ENCODE results near the gene SPATA46. TPM values are rescaled to one million over a fixed set of nuclear protein-coding genes. Genes with fewer than 3 reads are reported as not detected.
"Not testable (repeated sequence)": the region's sequence is repeated elsewhere in the genome, so short reads cannot be mapped to it uniquely, and the experiment has no call there.

SPATA46 gene
- total RNA-seq, 2 donors from 2014 or later: not detected

DNA sequence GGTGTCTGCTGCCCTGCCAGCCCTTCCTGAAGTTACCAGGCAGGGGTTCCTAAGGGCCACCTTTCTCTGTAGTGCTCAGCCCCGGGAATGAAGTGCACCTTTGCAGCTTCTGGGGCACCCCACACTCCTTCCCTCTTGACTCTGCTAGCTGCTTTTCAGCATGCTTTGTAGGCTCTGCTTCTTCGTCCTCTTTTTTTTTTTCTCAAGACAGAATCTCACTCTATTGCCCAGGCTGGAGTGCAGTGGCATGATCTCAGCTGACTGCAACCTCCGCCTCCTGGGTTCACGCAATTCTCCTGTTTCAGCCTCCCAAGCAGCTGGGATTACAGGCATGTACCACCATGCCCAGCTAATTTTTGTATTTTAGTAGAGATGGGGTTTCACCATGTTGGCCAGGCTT is 24.8 kb downstream of the SPATA46 start:
- ATAC-seq; DNase-seq; H3K36me3 Mint-ChIP-seq (ENCODE audit: low read depth); H3K9me3 ChIP-seq (ENCODE audit: control insufficient read depth, low read length, poor library complexity, severe bottlenecking); H3K4me1 Mint-ChIP-seq: not testable (repeated sequence)
- Mint-ChIP-seq H3K4me3 (peak overlapping the region; percentile 64), H3K27me3 (peaks cover 66% of the 10 kb centered on the region), H3K27ac (peak overlapping the region; percentile 84)

GRCh38 chr1:162351246-162351842 is 25.3 kb downstream of the SPATA46 start:
- DNase-seq: no peak
- Mint-ChIP-seq H3K36me3 (ENCODE audit: low read depth) (peaks cover 5% of the 10 kb centered on the region), H3K4me3 (no peak overlapping the region), H3K27me3 (peaks cover 65% of the 10 kb centered on the region), H3K4me1 (peaks cover 5% of the 10 kb centered on the region), H3K27ac (peak overlapping the region; percentile 84)
- no peaks in the 10 kb centered on the region for H3K9me3 ChIP-seq (ENCODE audit: control insufficient read depth, low read length, poor library complexity, severe bottlenecking)
- no peak for ATAC-seq

- peaks cover 5% of the 10 kb centered on the region for H3K4me1 Mint-ChIP-seq
- ATAC-seq: no peak
Observed at GRCh38 chr1:162349635-162350330, 26.9 kb downstream of the SPATA46 start.

GRCh38 chr1:162347281-162347680 is 29.4 kb downstream of the SPATA46 start:
- DNase-seq: no peak
- Mint-ChIP-seq H3K36me3 (ENCODE audit: low read depth) (peaks cover 2% of the 10 kb centered on the region), H3K4me3 (no peak overlapping the region), H3K27me3 (peaks cover 39% of the 10 kb centered on the region), H3K4me1 (peaks cover 5% of the 10 kb centered on the region), H3K27ac (no peak overlapping the region)
- H3K9me3 ChIP-seq (ENCODE audit: control insufficient read depth, low read length, poor library complexity, severe bottlenecking): no peaks in the 10 kb centered on the region
- no peak for ATAC-seq

More at GRCh38 chr1:162349635-162350330, 26.9 kb downstream of the SPATA46 start:
- Mint-ChIP-seq H3K27ac (no peak overlapping the region), H3K27me3 (peaks cover 51% of the 10 kb centered on the region), H3K4me3 (no peak overlapping the region), H3K36me3 (ENCODE audit: low read depth) (peaks cover 5% of the 10 kb centered on the region)
- DNase-seq: no peak
- no peaks in the 10 kb centered on the region for H3K9me3 ChIP-seq (ENCODE audit: control insufficient read depth, low read length, poor library complexity, severe bottlenecking)

DNA sequence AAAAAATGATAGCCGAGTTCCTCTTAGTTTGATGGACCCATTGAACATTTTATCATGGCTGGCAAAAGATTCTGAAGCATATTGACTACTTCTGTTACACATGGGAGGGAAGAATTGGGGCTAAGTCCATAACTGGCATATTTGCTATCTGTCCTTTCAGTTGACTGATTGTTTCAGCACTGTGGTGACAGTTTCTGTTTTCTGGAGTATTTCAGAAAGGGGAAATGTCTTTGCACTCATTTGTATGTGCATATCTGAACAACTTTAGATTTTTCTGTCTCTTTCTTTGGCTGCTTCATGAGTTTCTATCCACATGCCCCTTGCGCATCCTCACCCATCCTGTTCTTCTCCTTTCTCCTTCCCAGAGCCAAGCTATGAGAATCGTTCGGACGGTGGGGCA is 33.2 kb downstream of the SPATA46 start:
- no peak overlapping the region for H3K27ac Mint-ChIP-seq
- H3K27me3 Mint-ChIP-seq: peaks cover 40% of the 10 kb centered on the region
- no peaks in the 10 kb centered on the region for H3K9me3 ChIP-seq (ENCODE audit: control insufficient read depth, low read length, poor library complexity, severe bottlenecking)
- no peaks in the 10 kb centered on the region for H3K36me3 Mint-ChIP-seq (ENCODE audit: low read depth)
- ATAC-seq (no peak), DNase-seq (no peak)
- no peak overlapping the region for H3K4me3 Mint-ChIP-seq
- H3K4me1 Mint-ChIP-seq: no peaks in the 10 kb centered on the region

DNA sequence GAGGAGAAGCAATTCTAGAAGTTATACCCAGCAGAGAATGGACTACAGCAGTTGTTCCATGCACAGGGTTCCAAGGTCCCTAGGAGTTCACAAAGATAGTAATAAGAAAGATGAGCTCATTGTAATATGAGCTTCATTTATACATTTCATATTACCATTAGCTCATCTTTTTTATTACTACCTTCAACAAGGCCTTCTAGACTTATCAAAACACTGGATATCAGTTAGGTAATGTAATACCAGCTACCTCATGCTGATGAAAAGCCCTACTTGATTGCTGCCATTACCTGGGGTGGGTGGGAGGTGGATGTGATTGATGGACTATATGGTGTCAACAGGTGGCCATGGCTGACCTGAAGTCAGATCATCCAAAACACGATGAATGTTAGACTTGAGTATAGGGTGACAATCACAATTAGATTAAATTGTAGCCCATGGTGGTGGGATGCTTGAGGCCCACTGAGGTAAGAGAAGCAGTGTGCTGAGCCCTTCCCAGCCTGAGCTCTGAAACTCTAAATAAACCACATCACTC is 34.1 kb downstream of the SPATA46 start:
- ATAC-seq (no peak), DNase-seq (no peak)
- Mint-ChIP-seq H3K36me3 (ENCODE audit: low read depth) (no peaks in the 10 kb centered on the region), H3K27ac (no peak overlapping the region), H3K4me3 (no peak overlapping the region), H3K27me3 (peaks cover 50% of the 10 kb centered on the region), H3K4me1 (no peaks in the 10 kb centered on the region)
- H3K9me3 ChIP-seq (ENCODE audit: control insufficient read depth, low read length, poor library complexity, severe bottlenecking): no peaks in the 10 kb centered on the region

DNA sequence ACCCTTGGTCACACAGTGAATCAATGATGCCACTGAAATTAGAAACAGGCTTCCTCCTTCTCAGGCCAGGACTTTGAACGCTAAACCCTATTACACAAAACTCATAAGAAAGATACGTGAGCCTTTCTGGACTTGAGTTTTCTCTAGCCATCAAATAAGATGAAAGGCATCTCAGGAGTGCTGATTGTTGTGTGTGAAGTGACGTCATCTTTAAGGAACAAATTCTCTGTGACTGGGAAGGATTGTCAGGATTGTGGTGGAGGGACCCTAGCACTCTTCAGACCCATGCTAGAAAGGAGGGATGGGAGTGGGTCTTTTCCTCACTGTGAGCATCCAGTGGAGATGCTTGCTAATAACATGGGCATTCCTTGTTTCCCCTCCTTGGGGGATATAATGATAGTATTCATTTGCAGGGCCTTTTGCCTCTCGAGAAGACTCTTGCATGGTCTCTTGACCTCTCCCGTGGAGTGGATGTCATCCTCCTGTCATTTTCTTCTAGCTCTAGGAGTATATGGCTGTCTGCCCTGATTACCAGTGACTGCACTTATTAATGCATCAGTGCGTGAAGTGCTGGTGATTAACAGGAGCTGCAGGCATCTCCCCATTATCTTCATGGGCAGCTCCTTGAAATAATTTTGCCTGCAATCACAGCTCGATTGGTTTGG is 39.9 kb downstream of the SPATA46 start:
- Mint-ChIP-seq H3K4me1 (no peaks in the 10 kb centered on the region), H3K27me3 (peaks cover 71% of the 10 kb centered on the region), H3K36me3 (ENCODE audit: low read depth) (peaks cover 2% of the 10 kb centered on the region), H3K4me3 (no peak overlapping the region), H3K27ac (no peak overlapping the region)
- ATAC-seq (no peak), DNase-seq (no peak)
- H3K9me3 ChIP-seq (ENCODE audit: control insufficient read depth, low read length, poor library complexity, severe bottlenecking): no peaks in the 10 kb centered on the region

GRCh38 chr1:162335126-162335525 is 41.5 kb downstream of the SPATA46 start:
- no peaks in the 10 kb centered on the region for H3K9me3 ChIP-seq (ENCODE audit: control insufficient read depth, low read length, poor library complexity, severe bottlenecking)
- Mint-ChIP-seq H3K36me3 (ENCODE audit: low read depth) (peaks cover 2% of the 10 kb centered on the region), H3K27ac (no peak overlapping the region), H3K4me1 (no peaks in the 10 kb centered on the region), H3K4me3 (no peak overlapping the region), H3K27me3 (peaks cover 74% of the 10 kb centered on the region)
- ATAC-seq (no peak), DNase-seq (no peak)

DNA sequence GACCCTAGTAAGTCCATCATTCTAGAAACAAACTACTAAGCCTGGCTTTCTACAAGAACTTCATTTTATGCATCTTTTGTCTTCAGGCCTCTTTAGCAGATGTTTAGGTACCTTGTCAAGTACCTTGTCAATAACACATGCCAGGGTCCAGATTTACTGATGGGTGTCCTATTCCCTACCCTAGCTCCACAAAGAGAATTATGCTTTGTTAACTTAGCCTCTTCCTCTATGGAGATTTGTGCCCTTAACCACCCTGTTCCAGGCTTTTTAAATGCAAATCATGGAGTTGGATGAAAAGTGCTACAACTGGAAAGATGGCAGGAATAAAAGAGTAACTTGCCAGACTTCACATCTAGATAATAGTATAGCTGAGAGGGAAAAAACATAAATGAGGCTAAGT is 42.7 kb downstream of the SPATA46 start:
- Mint-ChIP-seq H3K4me1 (no peaks in the 10 kb centered on the region), H3K27ac (no peak overlapping the region), H3K4me3 (no peak overlapping the region), H3K36me3 (ENCODE audit: low read depth) (peaks cover 2% of the 10 kb centered on the region), H3K27me3 (peaks cover 76% of the 10 kb centered on the region)
- ATAC-seq: no peak
- no peaks in the 10 kb centered on the region for H3K9me3 ChIP-seq (ENCODE audit: control insufficient read depth, low read length, poor library complexity, severe bottlenecking)
- DNase-seq: no peak

GRCh38 chr1:162329826-162330225 is 46.8 kb downstream of the SPATA46 start:
- DNase-seq: no peak
- Mint-ChIP-seq H3K27ac (no peak overlapping the region), H3K4me1 (no peaks in the 10 kb centered on the region), H3K4me3 (no peak overlapping the region), H3K36me3 (ENCODE audit: low read depth) (peaks cover 2% of the 10 kb centered on the region), H3K27me3 (peaks cover 61% of the 10 kb centered on the region)
- no peak for ATAC-seq
- no peaks in the 10 kb centered on the region for H3K9me3 ChIP-seq (ENCODE audit: control insufficient read depth, low read length, poor library complexity, severe bottlenecking)

DNA sequence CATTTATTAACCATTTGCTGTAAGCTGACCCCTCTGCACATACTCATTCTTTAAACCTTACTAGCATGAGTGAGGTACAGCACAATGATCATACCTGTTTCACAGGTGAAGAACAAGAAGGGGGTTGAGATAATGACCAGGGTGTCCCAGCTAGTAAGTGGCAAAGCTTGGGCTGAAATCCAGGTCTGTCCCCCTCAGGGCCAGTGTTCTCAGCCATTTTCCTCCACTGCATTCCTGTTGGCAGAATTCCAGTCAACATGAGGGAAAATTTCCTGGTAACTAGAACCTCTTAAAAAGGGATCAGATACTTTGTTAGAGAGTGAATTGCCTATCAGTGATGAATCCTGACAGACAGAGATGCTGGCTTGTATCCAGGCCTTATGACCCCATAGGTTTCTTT is 48.1 kb downstream of the SPATA46 start:
- Mint-ChIP-seq H3K36me3 (ENCODE audit: low read depth) (peaks cover 2% of the 10 kb centered on the region), H3K27me3 (peaks cover 62% of the 10 kb centered on the region), H3K27ac (no peak overlapping the region), H3K4me1 (peaks cover 2% of the 10 kb centered on the region), H3K4me3 (no peak overlapping the region)
- DNase-seq (no peak), ATAC-seq (no peak)
- no peaks in the 10 kb centered on the region for H3K9me3 ChIP-seq (ENCODE audit: control insufficient read depth, low read length, poor library complexity, severe bottlenecking)

- DNase-seq (no peak), ATAC-seq (no peak)
- Mint-ChIP-seq H3K27me3 (peaks cover 65% of the 10 kb centered on the region), H3K4me3 (no peak overlapping the region), H3K4me1 (peaks cover 2% of the 10 kb centered on the region), H3K27ac (no peak overlapping the region), H3K36me3 (ENCODE audit: low read depth) (peaks cover 2% of the 10 kb centered on the region)
- H3K9me3 ChIP-seq (ENCODE audit: control insufficient read depth, low read length, poor library complexity, severe bottlenecking): no peaks in the 10 kb centered on the region
Observed at GRCh38 chr1:162327788-162328165, 48.9 kb downstream of the SPATA46 start.

GRCh38 chr1:162327144-162327787 is 49.4 kb downstream of the SPATA46 start:
- Mint-ChIP-seq H3K27ac (no peak overlapping the region), H3K36me3 (ENCODE audit: low read depth) (peaks cover 2% of the 10 kb centered on the region), H3K27me3 (peaks cover 65% of the 10 kb centered on the region), H3K4me1 (peaks cover 2% of the 10 kb centered on the region), H3K4me3 (no peak overlapping the region)
- H3K9me3 ChIP-seq (ENCODE audit: control insufficient read depth, low read length, poor library complexity, severe bottlenecking): no peaks in the 10 kb centered on the region
- DNase-seq (no peak), ATAC-seq (no peak)
